Measurements from ENCODE around the gene RAB11FIP3. TPM values are rescaled to one million over a fixed set of nuclear protein-coding genes. Genes with fewer than 3 reads are reported as not detected.

Gene RAB11FIP3
- total and polyA plus RNA-seq, 2 of the 13 experiments (the other 11 are each of a cell fraction or from before 2014, with no cell fraction given): 34.3 to 57.6 TPM

DNA sequence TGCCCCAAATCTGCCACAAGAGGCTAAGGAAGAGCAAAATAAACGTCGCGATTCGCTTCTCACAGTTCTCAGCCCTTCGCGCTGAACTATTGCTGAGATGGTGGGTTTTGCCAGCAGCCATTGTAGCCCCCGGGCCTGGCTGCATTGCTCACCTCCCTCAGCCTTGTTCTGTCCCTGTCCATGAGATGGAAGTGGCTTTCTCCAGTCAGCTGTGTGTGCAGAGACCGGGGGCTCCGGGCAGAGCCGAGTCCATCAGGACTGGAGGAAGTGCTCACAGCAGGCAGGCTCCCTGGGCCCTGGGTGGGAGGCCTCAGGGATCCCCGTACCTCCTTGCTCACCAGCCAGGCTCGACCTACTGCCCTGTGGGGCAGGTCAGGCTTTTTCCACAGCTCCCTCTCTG is 74.5 kb downstream of the RAB11FIP3 start:
- Histone ChIP-seq H3K36me3 (replicated peaks in 1 of 2; ENCODE audit: control insufficient read depth in 1 of 2, insufficient read depth in 2 of 2, low read length in 2 of 2) (peaks cover 15 to 35% of the 10 kb centered on the region in 2 experiments; a peak in 4 of 5 replicates), H3K79me2 (ENCODE audit: insufficient read depth, low read length) (peaks cover 3% of the 10 kb centered on the region), H2AFZ (ENCODE audit: low read length) (no peak overlapping the region), H3K9ac (ENCODE audit: insufficient read depth, low read depth, low read length) (no peak overlapping the region), H3K9me3 (ENCODE audit: low read length) (no peaks in the 10 kb centered on the region), H3K4me1 (ENCODE audit: insufficient read depth, low read length) (peaks cover 53% of the 10 kb centered on the region), H3K4me2 (ENCODE audit: low read depth, low read length) (no peak overlapping the region), H3K27ac (ENCODE audit: extremely low read length, insufficient read depth, low read length) (peak overlapping the region; percentile 16), H4K20me1 (ENCODE audit: insufficient read depth, low read length) (no peaks in the 10 kb centered on the region), H3K27me3 (ENCODE audit: control insufficient read depth in 1 of 2, insufficient read depth in 2 of 2, low read length in 2 of 2) (no peaks in the 10 kb centered on the region), H3K4me3 (replicated peaks in 1 of 3; ENCODE audit: insufficient read depth in 1 of 3, low read depth in 2 of 3, low read length in 3 of 3) (no peak overlapping the region)
- ATAC-seq: no peak
- DNase-seq (ENCODE audit: low spot score): no peak
- no TSS peak for BruUV-seq (replicated peaks)
- FAIRE-seq: no peak
- WGBS (ENCODE audit: low lambda C conversion rate): 93% methylated on average over 9 of the region's 12 CpGs
- intact Hi-C loops (cut with micrococcal nuclease; ENCODE audit: unreplicated experiment) (loop anchor here (5.0 kb wide), 1 partner anchor 108 kb away; no protein-coding TSS in a partner anchor), in situ Hi-C loops (cut with HindIII; ENCODE audit: extremely low pct_ligation_motif_present, low pct_unique_long_range_greater_than_20kb) (loop anchor here (5.0 kb wide), 1 partner anchor 103 kb away; the partner anchor contains the start of gene NME4)
- no peak for TF ChIP-seq ZNF12 (CRISPR knock-in tag; IDR thresholded peaks at IDR 0.05)
- TF ChIP-seq TFAP4 (IDR thresholded peaks at IDR 0.05; ENCODE audit: borderline replicate concordance, low read depth): 0 out of 2 replicates have a peak, but pooled peaks have one; percentile 21
- CTCF ChIA-PET (ENCODE audit: low intra/inter-chr PET ratio, low total read pairs): no interaction called here
- POLR2A ChIA-PET: interaction anchor here (0.9 to 2.2 kb wide), 4 partner anchors 9 to 99 kb away, joined by 3 to 8 read pairs (median 4); partner anchors contain the start of gene DECR2

- Histone ChIP-seq H3K79me2 (ENCODE audit: insufficient read depth, low read length) (peaks cover 3% of the 10 kb centered on the region), H3K27ac (ENCODE audit: extremely low read length, insufficient read depth, low read length) (peak overlapping the region; percentile 72), H3K4me3 (replicated peaks in 1 of 3; ENCODE audit: insufficient read depth in 1 of 3, low read depth in 2 of 3, low read length in 3 of 3) (no peak overlapping the region), H3K9ac (ENCODE audit: insufficient read depth, low read depth, low read length) (no peak overlapping the region), H3K4me2 (ENCODE audit: low read depth, low read length) (no peak overlapping the region), H3K9me3 (ENCODE audit: low read length) (no peaks in the 10 kb centered on the region), H3K36me3 (replicated peaks in 1 of 2; ENCODE audit: control insufficient read depth in 1 of 2, insufficient read depth in 2 of 2, low read length in 2 of 2) (peaks cover 17 to 43% of the 10 kb centered on the region in 2 experiments; a peak in 4 of 5 replicates), H3K27me3 (ENCODE audit: control insufficient read depth in 1 of 2, insufficient read depth in 2 of 2, low read length in 2 of 2) (no peaks in the 10 kb centered on the region), H2AFZ (ENCODE audit: low read length) (no peak overlapping the region), H3K4me1 (ENCODE audit: insufficient read depth, low read length) (peaks cover 53% of the 10 kb centered on the region), H4K20me1 (ENCODE audit: insufficient read depth, low read length) (no peaks in the 10 kb centered on the region)
- POLR2A ChIA-PET: interaction anchor here (0.5 to 2.8 kb wide), 7 partner anchors 8 to 116 kb away, joined by 3 to 35 read pairs (median 4); partner anchors contain the start of gene CAPN15
- FAIRE-seq (no peak), DNase-seq (ENCODE audit: low spot score) (no peak), ATAC-seq (peak; percentile 15; the same call in 2 of the 3 replicates)
- WGBS (ENCODE audit: low lambda C conversion rate): 47% methylated on average over 9 of the region's 12 CpGs
- in situ Hi-C loops (cut with HindIII; ENCODE audit: extremely low pct_ligation_motif_present, low pct_unique_long_range_greater_than_20kb): no loop called here
- BruUV-seq (replicated peaks): no TSS peak
- intact Hi-C loops (cut with micrococcal nuclease; ENCODE audit: unreplicated experiment): no loop called here
- CTCF ChIA-PET (ENCODE audit: low intra/inter-chr PET ratio, low total read pairs): no interaction called here
- TF ChIP-seq HNF4A (CRISPR knock-in tag; IDR thresholded peaks at IDR 0.05) (peak; percentile 40; the same call in 1 of the 2 replicates), IRF2 (CRISPR knock-in tag; IDR thresholded peaks at IDR 0.05) (no peak), NR2F2 (IDR thresholded peaks at IDR 0.05; ENCODE audit: borderline replicate concordance, low read depth) (0 out of 2 replicates have a peak, but pooled peaks have one; percentile 21), ZNF746 (CRISPR knock-in tag; IDR thresholded peaks at IDR 0.05) (no peak), THAP11 (CRISPR knock-in tag; IDR thresholded peaks at IDR 0.05) (0 out of 2 replicates have a peak, but pooled peaks have one; percentile 15), GATAD2A (CRISPR knock-in tag; IDR thresholded peaks at IDR 0.05) (peak; percentile 42; the same call in 1 of the 2 replicates), KDM2A (CRISPR knock-in tag; IDR thresholded peaks at IDR 0.05; ENCODE audit: borderline replicate concordance, low read depth) (no peak), ZNF629 (CRISPR knock-in tag; conservative IDR thresholded peaks at IDR 0.05) (no peak), ZNF709 (CRISPR knock-in tag; IDR thresholded peaks at IDR 0.05) (no peak)
- TF ChIP-seq, protein P1, sequence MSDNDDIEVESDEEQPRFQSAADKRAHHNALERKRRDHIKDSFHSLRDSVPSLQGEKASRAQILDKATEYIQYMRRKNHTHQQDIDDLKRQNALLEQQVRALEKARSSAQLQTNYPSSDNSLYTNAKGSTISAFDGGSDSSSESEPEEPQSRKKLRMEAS (IDR thresholded peaks at IDR 0.05): 0 out of 2 replicates have a peak, but pooled peaks have one; percentile 19
- TF ChIP-seq, protein P2, sequence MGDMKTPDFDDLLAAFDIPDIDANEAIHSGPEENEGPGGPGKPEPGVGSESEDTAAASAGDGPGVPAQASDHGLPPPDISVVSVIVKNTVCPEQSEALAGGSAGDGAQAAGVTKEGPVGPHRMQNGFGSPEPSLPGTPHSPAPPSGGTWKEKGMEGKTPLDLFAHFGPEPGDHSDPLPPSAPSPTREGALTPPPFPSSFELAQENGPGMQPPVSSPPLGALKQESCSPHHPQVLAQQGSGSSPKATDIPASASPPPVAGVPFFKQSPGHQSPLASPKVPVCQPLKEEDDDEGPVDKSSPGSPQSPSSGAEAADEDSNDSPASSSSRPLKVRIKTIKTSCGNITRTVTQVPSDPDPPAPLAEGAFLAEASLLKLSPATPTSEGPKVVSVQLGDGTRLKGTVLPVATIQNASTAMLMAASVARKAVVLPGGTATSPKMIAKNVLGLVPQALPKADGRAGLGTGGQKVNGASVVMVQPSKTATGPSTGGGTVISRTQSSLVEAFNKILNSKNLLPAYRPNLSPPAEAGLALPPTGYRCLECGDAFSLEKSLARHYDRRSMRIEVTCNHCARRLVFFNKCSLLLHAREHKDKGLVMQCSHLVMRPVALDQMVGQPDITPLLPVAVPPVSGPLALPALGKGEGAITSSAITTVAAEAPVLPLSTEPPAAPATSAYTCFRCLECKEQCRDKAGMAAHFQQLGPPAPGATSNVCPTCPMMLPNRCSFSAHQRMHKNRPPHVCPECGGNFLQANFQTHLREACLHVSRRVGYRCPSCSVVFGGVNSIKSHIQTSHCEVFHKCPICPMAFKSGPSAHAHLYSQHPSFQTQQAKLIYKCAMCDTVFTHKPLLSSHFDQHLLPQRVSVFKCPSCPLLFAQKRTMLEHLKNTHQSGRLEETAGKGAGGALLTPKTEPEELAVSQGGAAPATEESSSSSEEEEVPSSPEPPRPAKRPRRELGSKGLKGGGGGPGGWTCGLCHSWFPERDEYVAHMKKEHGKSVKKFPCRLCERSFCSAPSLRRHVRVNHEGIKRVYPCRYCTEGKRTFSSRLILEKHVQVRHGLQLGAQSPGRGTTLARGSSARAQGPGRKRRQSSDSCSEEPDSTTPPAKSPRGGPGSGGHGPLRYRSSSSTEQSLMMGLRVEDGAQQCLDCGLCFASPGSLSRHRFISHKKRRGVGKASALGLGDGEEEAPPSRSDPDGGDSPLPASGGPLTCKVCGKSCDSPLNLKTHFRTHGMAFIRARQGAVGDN (CRISPR knock-in tag; IDR thresholded peaks at IDR 0.05): peak; percentile 49
These were observed 75.3 kb downstream of the RAB11FIP3 start for GRCh38 chr16:500709-501108.
